ENCODE data around the gene IKZF1.

GRCh38 chr7:50292763-50293162 is 11.8 kb upstream of the IKZF1 start:
- no peak for TF ChIP-seq CTCF (IDR thresholded peaks at IDR 0.05; ENCODE audit: low read depth, low read length, poor library complexity, severe bottlenecking)
- no peak for TF ChIP-seq EZH2phosphoT487 (IDR thresholded peaks at IDR 0.05; ENCODE audit: borderline replicate concordance, low read length)
